ENCODE measurements around the gene FXYD1. TPM values are rescaled to one million over a fixed set of nuclear protein-coding genes. Genes with fewer than 3 reads are reported as not detected.

The FXYD1 gene
- total and polyA plus RNA-seq, 2 experiments from 2014 or later, result 1.5 to 26.8 TPM

DNA sequence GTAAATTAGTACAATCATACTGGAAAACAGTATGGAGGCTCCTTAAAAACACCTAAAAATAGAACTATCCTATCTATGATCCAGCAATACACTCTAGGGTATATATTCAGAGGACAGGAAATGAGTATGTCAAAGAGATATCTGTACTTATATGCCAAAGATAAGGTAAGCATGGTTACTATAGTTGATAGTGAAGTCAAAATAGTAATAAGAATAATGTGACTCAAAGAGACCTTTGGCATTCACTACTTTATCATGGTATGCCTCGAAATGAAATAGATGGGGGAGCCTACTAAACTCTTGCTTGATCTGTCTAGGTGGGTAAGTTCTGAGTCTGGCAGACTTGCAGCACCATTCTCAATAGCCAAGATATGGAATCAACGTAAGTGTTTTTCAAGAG lies 46.3 kb downstream of the FXYD1 start:
- Histone ChIP-seq H3K4me1 (ENCODE audit: insufficient read depth) (no peaks in the 10 kb centered on the region), H4K20me1 (replicated peaks; ENCODE audit: insufficient read depth) (no peaks in the 10 kb centered on the region), H3K4me3 (no peak overlapping the region), H3K27ac (ENCODE audit: low read depth) (no peak overlapping the region), H3K27me3 (ENCODE audit: insufficient read depth) (no peaks in the 10 kb centered on the region), H2AFZ (no peak overlapping the region), H3K4me2 (no peak overlapping the region), H3K79me2 (replicated peaks; ENCODE audit: insufficient read depth) (no peaks in the 10 kb centered on the region), H3K36me3 (ENCODE audit: insufficient read depth) (no peaks in the 10 kb centered on the region), H3K9me2 (ENCODE audit: insufficient read depth) (0 out of 2 replicates have a peak, but pooled peaks cover 4% of the 10 kb centered on the region), H3F3A (replicated peaks; ENCODE audit: low read depth) (no peaks in the 10 kb centered on the region)
- no peak overlapping the region for H3K27ac Mint-ChIP-seq
- ATAC-seq (no peak), DNase-seq (ENCODE audit: low spot score) (no peak)
- H3K27me3 Mint-ChIP-seq (ENCODE audit: insufficient read depth, low read depth, poor library complexity), result no peaks in the 10 kb centered on the region
- TF ChIP-seq EZH2phosphoT487 (IDR thresholded peaks at IDR 0.05; ENCODE audit: unreplicated experiment), result no peak
- TF ChIP-seq, protein P1, sequence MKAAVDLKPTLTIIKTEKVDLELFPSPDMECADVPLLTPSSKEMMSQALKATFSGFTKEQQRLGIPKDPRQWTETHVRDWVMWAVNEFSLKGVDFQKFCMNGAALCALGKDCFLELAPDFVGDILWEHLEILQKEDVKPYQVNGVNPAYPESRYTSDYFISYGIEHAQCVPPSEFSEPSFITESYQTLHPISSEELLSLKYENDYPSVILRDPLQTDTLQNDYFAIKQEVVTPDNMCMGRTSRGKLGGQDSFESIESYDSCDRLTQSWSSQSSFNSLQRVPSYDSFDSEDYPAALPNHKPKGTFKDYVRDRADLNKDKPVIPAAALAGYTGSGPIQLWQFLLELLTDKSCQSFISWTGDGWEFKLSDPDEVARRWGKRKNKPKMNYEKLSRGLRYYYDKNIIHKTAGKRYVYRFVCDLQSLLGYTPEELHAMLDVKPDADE (IDR thresholded peaks at IDR 0.05), result no peak
- TF ChIP-seq, protein P2, sequence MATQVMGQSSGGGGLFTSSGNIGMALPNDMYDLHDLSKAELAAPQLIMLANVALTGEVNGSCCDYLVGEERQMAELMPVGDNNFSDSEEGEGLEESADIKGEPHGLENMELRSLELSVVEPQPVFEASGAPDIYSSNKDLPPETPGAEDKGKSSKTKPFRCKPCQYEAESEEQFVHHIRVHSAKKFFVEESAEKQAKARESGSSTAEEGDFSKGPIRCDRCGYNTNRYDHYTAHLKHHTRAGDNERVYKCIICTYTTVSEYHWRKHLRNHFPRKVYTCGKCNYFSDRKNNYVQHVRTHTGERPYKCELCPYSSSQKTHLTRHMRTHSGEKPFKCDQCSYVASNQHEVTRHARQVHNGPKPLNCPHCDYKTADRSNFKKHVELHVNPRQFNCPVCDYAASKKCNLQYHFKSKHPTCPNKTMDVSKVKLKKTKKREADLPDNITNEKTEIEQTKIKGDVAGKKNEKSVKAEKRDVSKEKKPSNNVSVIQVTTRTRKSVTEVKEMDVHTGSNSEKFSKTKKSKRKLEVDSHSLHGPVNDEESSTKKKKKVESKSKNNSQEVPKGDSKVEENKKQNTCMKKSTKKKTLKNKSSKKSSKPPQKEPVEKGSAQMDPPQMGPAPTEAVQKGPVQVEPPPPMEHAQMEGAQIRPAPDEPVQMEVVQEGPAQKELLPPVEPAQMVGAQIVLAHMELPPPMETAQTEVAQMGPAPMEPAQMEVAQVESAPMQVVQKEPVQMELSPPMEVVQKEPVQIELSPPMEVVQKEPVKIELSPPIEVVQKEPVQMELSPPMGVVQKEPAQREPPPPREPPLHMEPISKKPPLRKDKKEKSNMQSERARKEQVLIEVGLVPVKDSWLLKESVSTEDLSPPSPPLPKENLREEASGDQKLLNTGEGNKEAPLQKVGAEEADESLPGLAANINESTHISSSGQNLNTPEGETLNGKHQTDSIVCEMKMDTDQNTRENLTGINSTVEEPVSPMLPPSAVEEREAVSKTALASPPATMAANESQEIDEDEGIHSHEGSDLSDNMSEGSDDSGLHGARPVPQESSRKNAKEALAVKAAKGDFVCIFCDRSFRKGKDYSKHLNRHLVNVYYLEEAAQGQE (IDR thresholded peaks at IDR 0.05; ENCODE audit: unreplicated experiment), result no peak
- TF ChIP-seq, protein P3, sequence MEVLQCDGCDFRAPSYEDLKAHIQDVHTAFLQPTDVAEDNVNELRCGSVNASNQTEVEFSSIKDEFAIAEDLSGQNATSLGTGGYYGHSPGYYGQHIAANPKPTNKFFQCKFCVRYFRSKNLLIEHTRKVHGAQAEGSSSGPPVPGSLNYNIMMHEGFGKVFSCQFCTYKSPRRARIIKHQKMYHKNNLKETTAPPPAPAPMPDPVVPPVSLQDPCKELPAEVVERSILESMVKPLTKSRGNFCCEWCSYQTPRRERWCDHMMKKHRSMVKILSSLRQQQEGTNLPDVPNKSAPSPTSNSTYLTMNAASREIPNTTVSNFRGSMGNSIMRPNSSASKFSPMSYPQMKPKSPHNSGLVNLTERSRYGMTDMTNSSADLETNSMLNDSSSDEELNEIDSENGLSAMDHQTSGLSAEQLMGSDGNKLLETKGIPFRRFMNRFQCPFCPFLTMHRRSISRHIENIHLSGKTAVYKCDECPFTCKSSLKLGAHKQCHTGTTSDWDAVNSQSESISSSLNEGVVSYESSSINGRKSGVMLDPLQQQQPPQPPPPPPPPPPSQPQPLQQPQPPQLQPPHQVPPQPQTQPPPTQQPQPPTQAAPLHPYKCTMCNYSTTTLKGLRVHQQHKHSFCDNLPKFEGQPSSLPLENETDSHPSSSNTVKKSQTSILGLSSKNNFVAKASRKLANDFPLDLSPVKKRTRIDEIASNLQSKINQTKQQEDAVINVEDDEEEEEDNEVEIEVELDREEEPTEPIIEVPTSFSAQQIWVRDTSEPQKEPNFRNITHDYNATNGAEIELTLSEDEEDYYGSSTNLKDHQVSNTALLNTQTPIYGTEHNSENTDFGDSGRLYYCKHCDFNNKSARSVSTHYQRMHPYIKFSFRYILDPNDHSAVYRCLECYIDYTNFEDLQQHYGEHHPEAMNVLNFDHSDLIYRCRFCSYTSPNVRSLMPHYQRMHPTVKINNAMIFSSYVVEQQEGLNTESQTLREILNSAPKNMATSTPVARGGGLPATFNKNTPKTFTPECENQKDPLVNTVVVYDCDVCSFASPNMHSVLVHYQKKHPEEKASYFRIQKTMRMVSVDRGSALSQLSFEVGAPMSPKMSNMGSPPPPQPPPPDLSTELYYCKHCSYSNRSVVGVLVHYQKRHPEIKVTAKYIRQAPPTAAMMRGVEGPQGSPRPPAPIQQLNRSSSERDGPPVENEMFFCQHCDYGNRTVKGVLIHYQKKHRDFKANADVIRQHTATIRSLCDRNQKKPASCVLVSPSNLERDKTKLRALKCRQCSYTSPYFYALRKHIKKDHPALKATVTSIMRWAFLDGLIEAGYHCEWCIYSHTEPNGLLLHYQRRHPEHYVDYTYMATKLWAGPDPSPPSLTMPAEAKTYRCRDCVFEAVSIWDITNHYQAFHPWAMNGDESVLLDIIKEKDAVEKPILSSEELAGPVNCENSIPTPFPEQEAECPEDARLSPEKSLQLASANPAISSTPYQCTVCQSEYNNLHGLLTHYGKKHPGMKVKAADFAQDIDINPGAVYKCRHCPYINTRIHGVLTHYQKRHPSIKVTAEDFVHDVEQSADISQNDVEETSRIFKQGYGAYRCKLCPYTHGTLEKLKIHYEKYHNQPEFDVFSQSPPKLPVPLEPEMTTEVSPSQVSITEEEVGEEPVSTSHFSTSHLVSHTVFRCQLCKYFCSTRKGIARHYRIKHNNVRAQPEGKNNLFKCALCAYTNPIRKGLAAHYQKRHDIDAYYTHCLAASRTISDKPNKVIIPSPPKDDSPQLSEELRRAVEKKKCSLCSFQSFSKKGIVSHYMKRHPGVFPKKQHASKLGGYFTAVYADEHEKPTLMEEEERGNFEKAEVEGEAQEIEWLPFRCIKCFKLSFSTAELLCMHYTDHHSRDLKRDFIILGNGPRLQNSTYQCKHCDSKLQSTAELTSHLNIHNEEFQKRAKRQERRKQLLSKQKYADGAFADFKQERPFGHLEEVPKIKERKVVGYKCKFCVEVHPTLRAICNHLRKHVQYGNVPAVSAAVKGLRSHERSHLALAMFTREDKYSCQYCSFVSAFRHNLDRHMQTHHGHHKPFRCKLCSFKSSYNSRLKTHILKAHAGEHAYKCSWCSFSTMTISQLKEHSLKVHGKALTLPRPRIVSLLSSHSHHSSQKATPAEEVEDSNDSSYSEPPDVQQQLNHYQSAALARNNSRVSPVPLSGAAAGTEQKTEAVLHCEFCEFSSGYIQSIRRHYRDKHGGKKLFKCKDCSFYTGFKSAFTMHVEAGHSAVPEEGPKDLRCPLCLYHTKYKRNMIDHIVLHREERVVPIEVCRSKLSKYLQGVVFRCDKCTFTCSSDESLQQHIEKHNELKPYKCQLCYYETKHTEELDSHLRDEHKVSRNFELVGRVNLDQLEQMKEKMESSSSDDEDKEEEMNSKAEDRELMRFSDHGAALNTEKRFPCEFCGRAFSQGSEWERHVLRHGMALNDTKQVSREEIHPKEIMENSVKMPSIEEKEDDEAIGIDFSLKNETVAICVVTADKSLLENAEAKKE (CRISPR knock-in tag; IDR thresholded peaks at IDR 0.05), result no peak
- no peak for TF ChIP-seq EZH2 (IDR thresholded peaks at IDR 0.05; ENCODE audit: low read depth, unreplicated experiment)
- TF ChIP-seq, protein P4, sequence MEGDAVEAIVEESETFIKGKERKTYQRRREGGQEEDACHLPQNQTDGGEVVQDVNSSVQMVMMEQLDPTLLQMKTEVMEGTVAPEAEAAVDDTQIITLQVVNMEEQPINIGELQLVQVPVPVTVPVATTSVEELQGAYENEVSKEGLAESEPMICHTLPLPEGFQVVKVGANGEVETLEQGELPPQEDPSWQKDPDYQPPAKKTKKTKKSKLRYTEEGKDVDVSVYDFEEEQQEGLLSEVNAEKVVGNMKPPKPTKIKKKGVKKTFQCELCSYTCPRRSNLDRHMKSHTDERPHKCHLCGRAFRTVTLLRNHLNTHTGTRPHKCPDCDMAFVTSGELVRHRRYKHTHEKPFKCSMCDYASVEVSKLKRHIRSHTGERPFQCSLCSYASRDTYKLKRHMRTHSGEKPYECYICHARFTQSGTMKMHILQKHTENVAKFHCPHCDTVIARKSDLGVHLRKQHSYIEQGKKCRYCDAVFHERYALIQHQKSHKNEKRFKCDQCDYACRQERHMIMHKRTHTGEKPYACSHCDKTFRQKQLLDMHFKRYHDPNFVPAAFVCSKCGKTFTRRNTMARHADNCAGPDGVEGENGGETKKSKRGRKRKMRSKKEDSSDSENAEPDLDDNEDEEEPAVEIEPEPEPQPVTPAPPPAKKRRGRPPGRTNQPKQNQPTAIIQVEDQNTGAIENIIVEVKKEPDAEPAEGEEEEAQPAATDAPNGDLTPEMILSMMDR (conservative IDR thresholded peaks at IDR 0.05; ENCODE audit: low read depth in 2 of 2), result no peak
- no peak for TF ChIP-seq JUNB (IDR thresholded peaks at IDR 0.05; ENCODE audit: unreplicated experiment)
- no peaks in the 10 kb centered on the region for H3K36me3 Mint-ChIP-seq (ENCODE audit: low read depth)
- no peak overlapping the region for H3K4me3 Mint-ChIP-seq
- peaks cover 3% of the 10 kb centered on the region; the same call in 2 of the 3 replicates for H3K9me3 Mint-ChIP-seq
- H3K4me1 Mint-ChIP-seq, result no peaks in the 10 kb centered on the region
